ENCODE measurements around the gene LDHAL6B.

The LDHAL6B gene

DNA sequence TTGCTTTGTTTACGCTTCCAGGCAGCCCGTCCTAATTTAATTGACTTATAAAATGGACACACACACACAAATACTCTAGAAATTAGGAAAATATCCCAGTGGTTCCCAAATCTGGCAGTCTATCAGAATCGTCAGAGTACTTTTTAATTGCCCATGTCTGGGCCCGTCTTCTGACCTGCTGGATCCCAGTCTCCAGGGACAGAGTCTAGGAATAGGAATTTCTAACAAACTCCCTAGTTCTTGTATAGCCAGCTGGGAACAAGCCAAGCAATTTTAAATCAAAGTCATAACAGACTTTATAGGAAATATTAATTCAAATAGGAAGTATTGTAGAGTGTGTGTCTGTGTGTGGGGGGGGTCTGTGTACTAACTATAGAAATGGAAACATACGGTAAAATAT is 33.4 kb downstream of the LDHAL6B start:
- no peak for DNase-seq (ENCODE audit: low read depth)
- TF ChIP-seq, protein P1, sequence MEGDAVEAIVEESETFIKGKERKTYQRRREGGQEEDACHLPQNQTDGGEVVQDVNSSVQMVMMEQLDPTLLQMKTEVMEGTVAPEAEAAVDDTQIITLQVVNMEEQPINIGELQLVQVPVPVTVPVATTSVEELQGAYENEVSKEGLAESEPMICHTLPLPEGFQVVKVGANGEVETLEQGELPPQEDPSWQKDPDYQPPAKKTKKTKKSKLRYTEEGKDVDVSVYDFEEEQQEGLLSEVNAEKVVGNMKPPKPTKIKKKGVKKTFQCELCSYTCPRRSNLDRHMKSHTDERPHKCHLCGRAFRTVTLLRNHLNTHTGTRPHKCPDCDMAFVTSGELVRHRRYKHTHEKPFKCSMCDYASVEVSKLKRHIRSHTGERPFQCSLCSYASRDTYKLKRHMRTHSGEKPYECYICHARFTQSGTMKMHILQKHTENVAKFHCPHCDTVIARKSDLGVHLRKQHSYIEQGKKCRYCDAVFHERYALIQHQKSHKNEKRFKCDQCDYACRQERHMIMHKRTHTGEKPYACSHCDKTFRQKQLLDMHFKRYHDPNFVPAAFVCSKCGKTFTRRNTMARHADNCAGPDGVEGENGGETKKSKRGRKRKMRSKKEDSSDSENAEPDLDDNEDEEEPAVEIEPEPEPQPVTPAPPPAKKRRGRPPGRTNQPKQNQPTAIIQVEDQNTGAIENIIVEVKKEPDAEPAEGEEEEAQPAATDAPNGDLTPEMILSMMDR (conservative IDR thresholded peaks at IDR 0.05; ENCODE audit: low read length) = no peak
- no peak overlapping the region for H3K4me3 ChIP-seq (ENCODE audit: low read length)

DNA sequence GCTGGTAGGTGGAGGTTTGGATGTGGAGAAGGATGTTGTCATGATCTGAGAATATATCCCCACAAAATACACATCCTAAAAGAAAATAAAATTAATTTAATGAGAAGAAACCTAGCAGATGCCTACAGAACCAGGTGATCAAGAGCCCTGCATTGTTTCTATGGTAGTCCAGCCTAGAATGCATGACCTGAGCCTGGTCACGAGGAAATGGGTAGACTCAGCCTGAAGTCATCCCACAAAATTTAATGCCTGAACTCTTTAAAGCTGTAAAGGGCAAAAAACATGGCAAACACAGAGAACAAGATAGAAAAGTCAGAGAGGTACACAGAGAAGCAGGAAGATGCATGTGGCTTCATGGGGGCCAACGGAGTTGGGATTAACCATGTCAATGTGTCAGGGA is 36.0 kb downstream of the LDHAL6B start:
- no peak overlapping the region for H3K4me3 ChIP-seq (ENCODE audit: low read length)
- TF ChIP-seq, protein P1 (conservative IDR thresholded peaks at IDR 0.05; ENCODE audit: low read length) = no peak
- no peak for DNase-seq (ENCODE audit: low read depth)

GRCh38 chr15:59243622-59244021 is 37.0 kb downstream of the LDHAL6B start:
- no peak overlapping the region for H3K4me3 ChIP-seq (ENCODE audit: low read length)
- TF ChIP-seq, protein P1 (conservative IDR thresholded peaks at IDR 0.05; ENCODE audit: low read length) = no peak
- no peak for DNase-seq (ENCODE audit: low read depth)

- TF ChIP-seq, protein P1 (conservative IDR thresholded peaks at IDR 0.05; ENCODE audit: low read length) = no peak
- no peak for DNase-seq (ENCODE audit: low read depth)
- H3K4me3 ChIP-seq (ENCODE audit: low read length) = no peak overlapping the region
These were observed 37.7 kb downstream of the LDHAL6B start for GRCh38 chr15:59244337-59244736.

DNA sequence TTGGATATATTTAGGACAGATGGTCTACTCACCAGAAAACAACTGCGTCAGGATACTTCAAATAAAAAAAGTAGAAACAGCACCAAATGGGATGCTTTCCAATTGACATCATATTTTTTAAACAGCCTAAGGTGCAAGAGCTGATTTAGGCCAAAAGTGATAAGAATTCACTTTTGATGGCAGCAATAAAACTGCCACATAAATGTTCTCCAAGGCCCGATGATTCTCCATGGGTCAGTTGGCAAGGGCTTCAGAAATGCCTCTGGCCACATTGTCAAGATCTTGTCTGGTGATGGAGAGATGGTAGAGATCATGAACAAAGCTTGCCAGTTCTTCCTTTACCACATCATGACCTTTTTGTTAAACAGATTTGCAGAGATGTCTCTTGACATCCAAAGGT is 38.9 kb downstream of the LDHAL6B start:
- no peak overlapping the region for H3K4me3 ChIP-seq (ENCODE audit: low read length)
- TF ChIP-seq, protein P1 (conservative IDR thresholded peaks at IDR 0.05; ENCODE audit: low read length) = no peak
- no peak for DNase-seq (ENCODE audit: low read depth)

- peak; percentile 79 for DNase-seq (ENCODE audit: low read depth)
- TF ChIP-seq, protein P1 (conservative IDR thresholded peaks at IDR 0.05; ENCODE audit: low read length) = peak; percentile 85
- H3K4me3 ChIP-seq (ENCODE audit: low read length) = no peak overlapping the region
These were observed 40.7 kb downstream of the LDHAL6B start for GRCh38 chr15:59247364-59247763.

DNA sequence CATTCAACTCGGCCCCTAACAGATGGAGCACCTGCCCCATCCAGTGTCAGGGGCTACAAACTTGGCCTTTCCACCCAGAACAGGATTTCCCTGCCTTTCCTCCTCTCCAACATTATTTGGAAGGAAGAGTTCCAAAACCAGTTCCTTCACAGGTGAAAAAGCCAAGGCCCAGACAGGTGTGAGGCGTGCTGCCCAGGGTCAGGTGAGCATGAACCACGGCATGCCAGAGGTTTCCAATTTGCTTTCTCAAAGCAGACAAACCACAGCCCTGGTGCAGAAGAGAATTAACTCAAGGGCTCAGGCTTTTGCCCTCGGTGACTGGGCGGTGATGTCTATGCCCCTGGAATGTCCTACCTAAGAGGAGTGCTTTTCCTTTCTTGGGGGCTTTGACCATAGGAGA is 43.2 kb downstream of the LDHAL6B start:
- DNase-seq (ENCODE audit: low read depth) = no peak
- H3K4me3 ChIP-seq (ENCODE audit: low read length) = no peak overlapping the region
- TF ChIP-seq, protein P1 (conservative IDR thresholded peaks at IDR 0.05; ENCODE audit: low read length) = no peak

All from AG10803 (cell line).